Keratinocyte (primary cell): ENCODE data around the gene KCNJ13. TPM values are rescaled to one million over a fixed set of nuclear protein-coding genes. Genes with fewer than 3 reads are reported as not detected.

ENCODE experiments used
- DNase-seq: peaks from one replicate; pipeline ENCODE4 v3.0.0-alpha.2; 2011; ENCODE audit warnings: low read depth, missing footprints, low spot score
- FAIRE-seq: peaks from 2 replicates; lab custom pipeline; 2011; peaks lifted over from hg19 to GRCh38; lab: Jason Lieb, UNC
- H2AFZ ChIP-seq: 2 replicates; pipeline ENCODE4 v1.6.0; 2012; ENCODE audit warnings: low read length, control low read depth, inconsistent platforms; ENCODE audit not compliant: control insufficient read depth
- H3K27ac ChIP-seq: 2 replicates; pipeline ENCODE4 v1.5.1; 2011; ENCODE audit warnings: low read length; ENCODE audit not compliant: control insufficient read depth, insufficient read depth
- H3K27me3 ChIP-seq: 3 replicates; pipeline ENCODE4 v1.6.0; 2011; ENCODE audit warnings: low read length; ENCODE audit not compliant: control insufficient read depth, insufficient read depth; ENCODE audit errors: extremely low read depth
- H3K36me3 ChIP-seq, 2 experiments: 2 replicates in 1 of 2; 3 replicates in 1 of 2; pipeline ENCODE4 v1.5.1; 2011; ENCODE audit warnings: low read length in 2 of 2, mild to moderate bottlenecking in 1 of 2; ENCODE audit not compliant: control insufficient read depth in 2 of 2, insufficient read depth in 2 of 2; ENCODE audit errors: extremely low read depth in 1 of 2
- H3K4me1 ChIP-seq: 3 replicates; pipeline ENCODE4 v1.5.1; 2011; ENCODE audit warnings: low read length; ENCODE audit not compliant: control insufficient read depth, insufficient read depth; ENCODE audit errors: extremely low read depth
- H3K4me2 ChIP-seq: 3 replicates; pipeline ENCODE4 v1.6.0; 2011; ENCODE audit warnings: low read depth, low read length; ENCODE audit not compliant: control insufficient read depth, insufficient read depth; ENCODE audit errors: extremely low read depth
- H3K4me3 ChIP-seq, 3 experiments: fragments of 200-600 bp in 1 of 3; sonication (generic) in 1 of 3; 2 replicates in 2 of 3; 3 replicates in 1 of 3; pipeline ENCODE4 v1.5.1; 2011 to 2016; ENCODE audit warnings: low read length in 3 of 3, mild to moderate bottlenecking in 3 of 3, control low read depth in 2 of 3, inconsistent platforms in 1 of 3, low read depth in 1 of 3, mixed read lengths in 1 of 3, mixed run types in 1 of 3, moderate library complexity in 1 of 3; ENCODE audit not compliant: control insufficient read depth in 2 of 3, insufficient read depth in 2 of 3; ENCODE audit errors: extremely low read depth in 1 of 3
- H3K79me2 ChIP-seq: 2 replicates; pipeline ENCODE4 v1.6.0; 2012; ENCODE audit warnings: low read length; ENCODE audit not compliant: control insufficient read depth, insufficient read depth
- H3K9ac ChIP-seq: 3 replicates; pipeline ENCODE4 v1.6.0; 2011; ENCODE audit warnings: low read length; ENCODE audit not compliant: control insufficient read depth, insufficient read depth; ENCODE audit errors: extremely low read depth
- H3K9me1 ChIP-seq: 3 replicates; pipeline ENCODE4 v1.6.0; 2011; ENCODE audit warnings: low read length; ENCODE audit not compliant: control insufficient read depth, insufficient read depth; ENCODE audit errors: extremely low read depth
- H3K9me3 ChIP-seq: 2 replicates; pipeline ENCODE4 v1.5.1; 2012; ENCODE audit warnings: low read depth, low read length; ENCODE audit not compliant: control insufficient read depth
- H4K20me1 ChIP-seq: 3 replicates; pipeline ENCODE4 v1.6.0; 2011; ENCODE audit warnings: low read length; ENCODE audit not compliant: control insufficient read depth, insufficient read depth; ENCODE audit errors: extremely low read depth
- CTCF ChIP-seq, 3 experiments: IDR thresholded peaks in 1 of 3; conservative IDR thresholded peaks in 1 of 3; optimal IDR thresholded peaks in 1 of 3; 2 replicates in 2 of 3; 3 replicates in 1 of 3; pipeline versions ENCODE3 to v1.5.1; 2011; ENCODE audit warnings: low read length in 3 of 3, mild to moderate bottlenecking in 3 of 3, moderate library complexity in 2 of 3, control low read depth in 1 of 3, inconsistent platforms in 1 of 3; ENCODE audit not compliant: insufficient read depth in 2 of 3; ENCODE audit errors: extremely low read depth in 1 of 3
- EZH2 ChIP-seq: IDR thresholded peaks from one replicate; pipeline ENCODE4 v1.6.1; 2012; ENCODE audit warnings: inconsistent platforms, mild to moderate bottlenecking, low read length, moderate library complexity
- dilution Hi-C: fragments of 300-500 bp; cut with MboI; formaldehyde crosslinking; loops from one replicate; pipeline ENCODE4 v1.7.0; 2020; ENCODE audit warnings: low sequenced_read_pairs; ENCODE audit not compliant: extremely low pct_ligation_motif_present
- polyA plus RNA-seq, 5 experiments: library from polyadenylated mRNA; depleted of rRNA in 3 of 5; stranded (reverse) in 3 of 5; stranded (forward) in 1 of 5; unstranded in 1 of 5; fragments of >200 nt; gene quantifications; 1 replicate in 1 of 5; 2 replicates in 3 of 5; 3 replicates in 1 of 5; pipeline versions ENCODE4 v1.2.1 to v1.2.3, GENCODE V29; 2011 to 2012; ENCODE audit warnings: missing spikeins in 2 of 5, low read depth in 1 of 5, low replicate concordance in 1 of 5

The KCNJ13 gene
- polyA plus RNA-seq, 1 donor (not counting 4 experiments of a cell fraction or from before 2014, with no cell fraction given) = not detected

GRCh38 chr2:232802091-232802490 is 25.7 kb upstream of the KCNJ13 start:
- H2AFZ ChIP-seq = no peak overlapping the region
- H3K27ac ChIP-seq = no peak overlapping the region
- H3K4me3 ChIP-seq = no peak overlapping the region
- dilution Hi-C loops = no loop called here
- H3K27me3 ChIP-seq = no peaks in the 10 kb centered on the region
- no peaks in the 10 kb centered on the region for H3K9me1 ChIP-seq
- H3K4me1 ChIP-seq = no peaks in the 10 kb centered on the region
- TF ChIP-seq EZH2 = no peak
- peaks cover 2% of the 10 kb centered on the region for H3K79me2 ChIP-seq
- no peak overlapping the region for H3K9ac ChIP-seq
- H3K9me3 ChIP-seq = no peaks in the 10 kb centered on the region
- peaks cover 6 to 11% of the 10 kb centered on the region in 2 experiments for H3K36me3 ChIP-seq
- no peaks in the 10 kb centered on the region for H4K20me1 ChIP-seq
- DNase-seq (no peak), FAIRE-seq (no peak)
- H3K4me2 ChIP-seq = no peak overlapping the region

- no peak overlapping the region for H3K4me3 ChIP-seq
- no peaks in the 10 kb centered on the region for H3K4me1 ChIP-seq
- H3K9me3 ChIP-seq = no peaks in the 10 kb centered on the region
- dilution Hi-C loops = no loop called here
- no peak for TF ChIP-seq EZH2
- TF ChIP-seq CTCF (optimal IDR thresholded peaks at IDR 0.05 in 1 of 3, IDR thresholded peaks at IDR 0.05 in 1 of 3, conservative IDR thresholded peaks at IDR 0.05 in 1 of 3; ENCODE audit: extremely low read depth in 1 of 3, insufficient read depth in 2 of 3, low read length in 3 of 3) = no peak
- peaks cover 7 to 11% of the 10 kb centered on the region in 2 experiments for H3K36me3 ChIP-seq
- H2AFZ ChIP-seq = no peak overlapping the region
- no peaks in the 10 kb centered on the region for H3K27me3 ChIP-seq
- FAIRE-seq (no peak), DNase-seq (no peak)
- no peak overlapping the region for H3K9ac ChIP-seq
- peaks cover 2% of the 10 kb centered on the region for H3K79me2 ChIP-seq
- no peak overlapping the region for H3K27ac ChIP-seq
- H3K9me1 ChIP-seq = no peaks in the 10 kb centered on the region
- no peak overlapping the region for H3K4me2 ChIP-seq
- H4K20me1 ChIP-seq = no peaks in the 10 kb centered on the region
These were observed 23.8 kb upstream of the KCNJ13 start for GRCh38 chr2:232800166-232800565.

- DNase-seq (no peak), FAIRE-seq (no peak)
- Histone ChIP-seq H2AFZ (no peak overlapping the region), H3K4me1 (no peaks in the 10 kb centered on the region), H3K9me3 (no peaks in the 10 kb centered on the region), H3K4me2 (no peak overlapping the region), H3K27me3 (no peaks in the 10 kb centered on the region), H3K27ac (no peak overlapping the region), H3K4me3 (no peak overlapping the region), H3K36me3 (peaks cover 10 to 12% of the 10 kb centered on the region in 2 experiments), H3K9ac (no peak overlapping the region), H3K9me1 (no peaks in the 10 kb centered on the region), H4K20me1 (no peaks in the 10 kb centered on the region), H3K79me2 (peaks cover 2% of the 10 kb centered on the region)
- TF ChIP-seq EZH2 (no peak), CTCF (optimal IDR thresholded peaks at IDR 0.05 in 1 of 3, IDR thresholded peaks at IDR 0.05 in 1 of 3, conservative IDR thresholded peaks at IDR 0.05 in 1 of 3; ENCODE audit: extremely low read depth in 1 of 3, insufficient read depth in 2 of 3, low read length in 3 of 3) (no peak)
- dilution Hi-C loops = no loop called here
These were observed 21.8 kb upstream of the KCNJ13 start for GRCh38 chr2:232798187-232798586.
